ENCODE measurements around the gene CNTNAP2. TPM values are rescaled to one million over a fixed set of nuclear protein-coding genes. Genes with fewer than 3 reads are reported as not detected.

Gene CNTNAP2
- total and polyA plus RNA-seq, 9 of the 15 experiments (the other 6 are each of a cell fraction or from before 2014, with no cell fraction given): 0.04 to 0.62 (median 0.09) TPM; not detected in 4

DNA sequence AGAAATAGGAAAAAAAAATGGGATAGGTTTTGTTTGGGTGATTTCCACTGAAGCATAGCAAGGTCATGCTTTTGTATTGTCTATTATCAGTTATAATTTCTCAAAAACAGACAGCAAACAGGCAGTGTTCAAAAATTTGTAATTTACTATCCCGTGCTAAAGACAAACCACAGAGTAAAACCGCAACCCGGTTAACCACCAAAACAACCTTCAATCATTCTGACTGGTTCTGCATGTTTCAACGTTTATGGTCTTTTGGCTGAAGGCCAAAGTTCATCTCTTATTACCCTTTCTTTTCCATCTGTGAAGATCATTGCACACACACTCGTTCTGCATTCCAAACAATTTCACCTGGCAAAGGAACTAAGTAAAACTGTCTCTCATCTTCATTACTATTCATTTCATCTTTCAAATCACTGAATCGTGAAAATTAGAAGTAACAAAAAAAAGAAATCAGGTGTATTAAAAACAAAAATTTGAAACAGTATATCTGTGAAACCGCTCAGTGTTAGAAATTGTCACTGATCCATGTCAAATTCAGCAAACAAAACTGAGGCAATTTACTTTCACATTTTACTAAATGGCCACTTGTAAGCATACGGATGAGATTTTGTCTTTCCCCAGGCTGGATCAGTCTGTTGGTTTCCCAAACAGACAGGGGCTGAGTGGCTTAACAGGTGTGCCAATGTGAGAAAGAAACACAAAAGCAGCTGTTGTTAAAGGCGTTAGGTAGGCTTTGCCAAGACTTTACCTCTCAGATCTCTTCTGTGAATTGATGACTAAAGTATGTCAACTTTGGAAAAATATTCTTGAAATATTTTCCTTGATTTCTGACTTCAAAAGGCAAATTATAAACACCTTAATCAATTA lies 539.6 kb downstream of the CNTNAP2 start:
- H3K9ac ChIP-seq (ENCODE audit: insufficient read depth in 1 of 2, low read depth in 2 of 2, low read length in 2 of 2): no peak overlapping the region
- no peaks in the 10 kb centered on the region for H3K36me3 ChIP-seq (ENCODE audit: control insufficient read depth, insufficient read depth, low read length)
- H3K9me3 ChIP-seq (replicated peaks; ENCODE audit: control insufficient read depth, insufficient read depth, low read depth, low read length): no peaks in the 10 kb centered on the region; the same call in 1 of the 2 replicates
- no peaks in the 10 kb centered on the region for H3K27me3 ChIP-seq (ENCODE audit: control insufficient read depth in 2 of 2, insufficient read depth in 2 of 2, low read length in 2 of 2)
- H3K79me2 ChIP-seq (ENCODE audit: control insufficient read depth, insufficient read depth, low read length): no peaks in the 10 kb centered on the region
- no peak overlapping the region for H3K27ac ChIP-seq (ENCODE audit: extremely low read depth, low read depth, low read length)
- TF ChIP-seq, protein P1, sequence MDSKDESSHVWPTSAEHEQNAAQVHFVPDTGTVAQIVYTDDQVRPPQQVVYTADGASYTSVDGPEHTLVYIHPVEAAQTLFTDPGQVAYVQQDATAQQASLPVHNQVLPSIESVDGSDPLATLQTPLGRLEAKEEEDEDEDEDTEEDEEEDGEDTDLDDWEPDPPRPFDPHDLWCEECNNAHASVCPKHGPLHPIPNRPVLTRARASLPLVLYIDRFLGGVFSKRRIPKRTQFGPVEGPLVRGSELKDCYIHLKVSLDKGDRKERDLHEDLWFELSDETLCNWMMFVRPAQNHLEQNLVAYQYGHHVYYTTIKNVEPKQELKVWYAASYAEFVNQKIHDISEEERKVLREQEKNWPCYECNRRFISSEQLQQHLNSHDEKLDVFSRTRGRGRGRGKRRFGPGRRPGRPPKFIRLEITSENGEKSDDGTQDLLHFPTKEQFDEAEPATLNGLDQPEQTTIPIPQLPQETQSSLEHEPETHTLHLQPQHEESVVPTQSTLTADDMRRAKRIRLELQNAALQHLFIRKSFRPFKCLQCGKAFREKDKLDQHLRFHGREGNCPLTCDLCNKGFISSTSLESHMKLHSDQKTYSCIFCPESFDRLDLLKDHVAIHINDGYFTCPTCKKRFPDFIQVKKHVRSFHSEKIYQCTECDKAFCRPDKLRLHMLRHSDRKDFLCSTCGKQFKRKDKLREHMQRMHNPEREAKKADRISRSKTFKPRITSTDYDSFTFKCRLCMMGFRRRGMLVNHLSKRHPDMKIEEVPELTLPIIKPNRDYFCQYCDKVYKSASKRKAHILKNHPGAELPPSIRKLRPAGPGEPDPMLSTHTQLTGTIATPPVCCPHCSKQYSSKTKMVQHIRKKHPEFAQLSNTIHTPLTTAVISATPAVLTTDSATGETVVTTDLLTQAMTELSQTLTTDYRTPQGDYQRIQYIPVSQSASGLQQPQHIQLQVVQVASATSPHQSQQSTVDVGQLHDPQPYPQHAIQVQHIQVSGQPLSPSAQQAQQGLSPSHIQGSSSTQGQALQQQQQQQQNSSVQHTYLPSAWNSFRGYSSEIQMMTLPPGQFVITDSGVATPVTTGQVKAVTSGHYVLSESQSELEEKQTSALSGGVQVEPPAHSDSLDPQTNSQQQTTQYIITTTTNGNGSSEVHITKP (IDR thresholded peaks at IDR 0.05; ENCODE audit: partially characterized antibody): no peak
- peak; percentile 15; the same call in 1 of the 2 replicates for TF ChIP-seq NFIC (IDR thresholded peaks at IDR 0.05)
- H3K9me1 ChIP-seq (ENCODE audit: control insufficient read depth, insufficient read depth, low read length): no peaks in the 10 kb centered on the region
- H3K4me3 ChIP-seq: no peak overlapping the region
- ATAC-seq (no peak), DNase-seq (ENCODE audit: extremely low read depth in 1 of 4, low spot score in 3 of 4) (no peak), FAIRE-seq (no peak)
- intact Hi-C loops (cut with micrococcal nuclease) (no loop called here), in situ Hi-C loops (cut with MboI) (no loop called here)
- H2AFZ ChIP-seq (ENCODE audit: low read depth, low read length): no peak overlapping the region
- POLR2A ChIA-PET: no interaction called here
- no peak overlapping the region for H3K4me2 ChIP-seq (ENCODE audit: insufficient read depth, low read length)
- 1% methylated on average over 9 of the region's 9 CpGs for WGBS (ENCODE audit: insufficient coverage, low coverage, missing lambda C conversion rate)
- H3K4me1 ChIP-seq (replicated peaks in 1 of 2; ENCODE audit: control insufficient read depth in 2 of 2, insufficient read depth in 2 of 2, low read length in 2 of 2): no peaks in the 10 kb centered on the region
- CTCF ChIA-PET (ENCODE audit: low intra/inter-chr PET ratio): no interaction called here
- no peaks in the 10 kb centered on the region for H4K20me1 ChIP-seq (replicated peaks; ENCODE audit: control insufficient read depth, insufficient read depth, low read length)
- no TSS peak for BruUV-seq (replicated peaks)
